ENCODE measurements around the gene C2CD4B. TPM values are rescaled to one million over a fixed set of nuclear protein-coding genes. Genes with fewer than 3 reads are reported as not detected.
A peak's percentile ranks its signal among the peaks of the same experiment; 100 is the strongest.

C2CD4B gene
- total RNA-seq, 1 donor from 2014 or later = 0.53 TPM

GRCh38 chr15:62153228-62153627 lies 11.9 kb downstream of the C2CD4B start:
- Mint-ChIP-seq H3K4me1 (ENCODE audit: low read depth) (no peaks in the 10 kb centered on the region), H3K36me3 (ENCODE audit: insufficient read depth) (no peaks in the 10 kb centered on the region), H3K4me3 (ENCODE audit: low read depth) (no peak overlapping the region), H3K27ac (no peak overlapping the region), H3K9me3 (ENCODE audit: low read depth) (peaks cover 3% of the 10 kb centered on the region), H3K27me3 (no peaks in the 10 kb centered on the region)
- no peak for TF ChIP-seq CTCF (IDR thresholded peaks at IDR 0.05; ENCODE audit: unreplicated experiment)
- DNase-seq (ENCODE audit: low spot score, unreplicated experiment) = no peak

GRCh38 chr15:62150445-62150844 lies 14.6 kb downstream of the C2CD4B start:
- Mint-ChIP-seq H3K27me3 (no peaks in the 10 kb centered on the region), H3K4me1 (ENCODE audit: low read depth) (no peaks in the 10 kb centered on the region), H3K4me3 (ENCODE audit: low read depth) (no peak overlapping the region), H3K27ac (no peak overlapping the region), H3K9me3 (ENCODE audit: low read depth) (no peaks in the 10 kb centered on the region), H3K36me3 (ENCODE audit: insufficient read depth) (no peaks in the 10 kb centered on the region)
- DNase-seq (ENCODE audit: low spot score, unreplicated experiment) = no peak
- TF ChIP-seq CTCF (IDR thresholded peaks at IDR 0.05; ENCODE audit: unreplicated experiment) = no peak

GRCh38 chr15:62149729-62150128 lies 15.4 kb downstream of the C2CD4B start:
- TF ChIP-seq CTCF (IDR thresholded peaks at IDR 0.05; ENCODE audit: unreplicated experiment) = no peak
- no peak for DNase-seq (ENCODE audit: low spot score, unreplicated experiment)
- H3K4me3 Mint-ChIP-seq (ENCODE audit: low read depth) = no peak overlapping the region
- H3K36me3 Mint-ChIP-seq (ENCODE audit: insufficient read depth) = no peaks in the 10 kb centered on the region
- H3K4me1 Mint-ChIP-seq (ENCODE audit: low read depth) = no peaks in the 10 kb centered on the region
- no peak overlapping the region for H3K27ac Mint-ChIP-seq
- no peaks in the 10 kb centered on the region for H3K9me3 Mint-ChIP-seq (ENCODE audit: low read depth)
- no peaks in the 10 kb centered on the region for H3K27me3 Mint-ChIP-seq

- Mint-ChIP-seq H3K4me3 (ENCODE audit: low read depth) (no peak overlapping the region), H3K27ac (peak overlapping the region; percentile 57), H3K27me3 (no peaks in the 10 kb centered on the region), H3K9me3 (ENCODE audit: low read depth) (no peaks in the 10 kb centered on the region), H3K4me1 (ENCODE audit: low read depth) (no peaks in the 10 kb centered on the region), H3K36me3 (ENCODE audit: insufficient read depth) (no peaks in the 10 kb centered on the region)
- no peak for DNase-seq (ENCODE audit: low spot score, unreplicated experiment)
- TF ChIP-seq CTCF (IDR thresholded peaks at IDR 0.05; ENCODE audit: unreplicated experiment) = no peak
Observed at GRCh38 chr15:62147551-62147950, 17.5 kb downstream of the C2CD4B start.

GRCh38 chr15:62147149-62147548 lies 17.9 kb downstream of the C2CD4B start:
- H3K9me3 Mint-ChIP-seq (ENCODE audit: low read depth) = no peaks in the 10 kb centered on the region
- no peak for TF ChIP-seq CTCF (IDR thresholded peaks at IDR 0.05; ENCODE audit: unreplicated experiment)

More at GRCh38 chr15:62147149-62147548, 17.9 kb downstream of the C2CD4B start:
- Mint-ChIP-seq H3K4me3 (ENCODE audit: low read depth) (no peak overlapping the region), H3K4me1 (ENCODE audit: low read depth) (no peaks in the 10 kb centered on the region), H3K27me3 (no peaks in the 10 kb centered on the region), H3K27ac (peak overlapping the region; percentile 57), H3K36me3 (ENCODE audit: insufficient read depth) (no peaks in the 10 kb centered on the region)
- DNase-seq (ENCODE audit: low spot score, unreplicated experiment) = no peak
